A673 (cell line): ENCODE measurements around the gene PGP. TPM values are rescaled to one million over a fixed set of nuclear protein-coding genes. Genes with fewer than 3 reads are reported as not detected.

Experiments
- BruUV-seq: library from RNA; stranded (reverse); fragments of 400-500 nt; replicated peaks from 2 replicates; lab custom pipeline; 2021; lab: Mats Ljungman, UMichigan
- CTCF ChIA-PET: fragments of 300-600 bp; sonication (Branson Sonifier 250); formaldehyde crosslinking; loops from one replicate; lab custom pipeline; 2022; ENCODE audit warnings: antibody characterized with exemption; lab: Charles Lee
- POLR2A ChIA-PET: fragments of 300-600 bp; sonication (Branson Sonifier 250); formaldehyde crosslinking; loops from one replicate; lab custom pipeline; 2022; ENCODE audit warnings: antibody characterized with exemption; ENCODE audit not compliant: low non-redundant PET; lab: Charles Lee
- DNase-seq: peaks from one replicate; pipeline ENCODE4 v3.0.0-alpha.2; 2015; ENCODE audit warnings: low spot score
- H3K27ac ChIP-seq: fragments of 200-600 bp; sonication (generic); 2 replicates; pipeline ENCODE4 v1.5.1; 2016; ENCODE audit warnings: mixed run types, low read depth, mild to moderate bottlenecking, mixed read lengths, antibody characterized with exemption, low read length; ENCODE audit not compliant: poor library complexity, severe bottlenecking
- H3K27me3 ChIP-seq: fragments of 200-600 bp; sonication (generic); replicated peaks from 2 replicates; pipeline ENCODE4 v1.6.1; 2017; ENCODE audit warnings: mixed run types, low read depth, mild to moderate bottlenecking, mixed read lengths, antibody characterized with exemption, low read length; ENCODE audit not compliant: insufficient read depth, poor library complexity
- H3K36me3 ChIP-seq: fragments of 200-600 bp; sonication (generic); 2 replicates; pipeline ENCODE4 v1.6.1; 2016; ENCODE audit warnings: mixed run types, mild to moderate bottlenecking, mixed read lengths, antibody characterized with exemption, low read length; ENCODE audit not compliant: insufficient read depth, poor library complexity, severe bottlenecking
- H3K4me1 ChIP-seq: fragments of 200-600 bp; sonication (generic); 2 replicates; pipeline ENCODE4 v1.6.1; 2017; ENCODE audit warnings: mixed run types, mild to moderate bottlenecking, mixed read lengths, antibody characterized with exemption, low read length; ENCODE audit not compliant: insufficient read depth, poor library complexity, severe bottlenecking
- H3K4me3 ChIP-seq: fragments of 200-600 bp; sonication (generic); 2 replicates; pipeline ENCODE4 v1.5.1; 2016; ENCODE audit warnings: low read depth, mixed run types, mild to moderate bottlenecking, mixed read lengths, low read length; ENCODE audit not compliant: poor library complexity, severe bottlenecking
- H3K9me3 ChIP-seq: fragments of 200-600 bp; sonication (generic); 2 replicates; pipeline ENCODE4 v1.6.1; 2016; ENCODE audit warnings: mixed run types, low read depth, mild to moderate bottlenecking, mixed read lengths, antibody characterized with exemption, low read length; ENCODE audit not compliant: poor library complexity, severe bottlenecking
- CTCF ChIP-seq: fragments of 300-800, 200-600 bp; sonication (generic); conservative IDR thresholded peaks from 2 replicates; pipeline ENCODE4 v1.5.1; 2017; ENCODE audit warnings: low read depth, mild to moderate bottlenecking, antibody characterized with exemption, low read length, moderate library complexity, mixed read lengths
- EZH2 ChIP-seq: fragments of 200-600 bp; sonication (generic); IDR thresholded peaks from 2 replicates; pipeline ENCODE4 v1.6.1; 2017; ENCODE audit warnings: borderline replicate concordance, low read depth, mild to moderate bottlenecking, mixed read lengths, antibody characterized with exemption, low read length; ENCODE audit not compliant: poor library complexity, severe bottlenecking
- intact Hi-C: fragments of 100-400 bp; cut with micrococcal nuclease; formaldehyde crosslinking; loops from one replicate; pipeline ENCODE4 v1.10.0; 2022; ENCODE audit not compliant: unreplicated experiment
- total RNA-seq: library from RNA; stranded (reverse); gene quantifications from 2 replicates; pipeline ENCODE4 v1.2.3, GENCODE V29; 2021

PGP gene
- total RNA-seq, 1 experiment from 2014 or later, result 26.5 TPM

DNA sequence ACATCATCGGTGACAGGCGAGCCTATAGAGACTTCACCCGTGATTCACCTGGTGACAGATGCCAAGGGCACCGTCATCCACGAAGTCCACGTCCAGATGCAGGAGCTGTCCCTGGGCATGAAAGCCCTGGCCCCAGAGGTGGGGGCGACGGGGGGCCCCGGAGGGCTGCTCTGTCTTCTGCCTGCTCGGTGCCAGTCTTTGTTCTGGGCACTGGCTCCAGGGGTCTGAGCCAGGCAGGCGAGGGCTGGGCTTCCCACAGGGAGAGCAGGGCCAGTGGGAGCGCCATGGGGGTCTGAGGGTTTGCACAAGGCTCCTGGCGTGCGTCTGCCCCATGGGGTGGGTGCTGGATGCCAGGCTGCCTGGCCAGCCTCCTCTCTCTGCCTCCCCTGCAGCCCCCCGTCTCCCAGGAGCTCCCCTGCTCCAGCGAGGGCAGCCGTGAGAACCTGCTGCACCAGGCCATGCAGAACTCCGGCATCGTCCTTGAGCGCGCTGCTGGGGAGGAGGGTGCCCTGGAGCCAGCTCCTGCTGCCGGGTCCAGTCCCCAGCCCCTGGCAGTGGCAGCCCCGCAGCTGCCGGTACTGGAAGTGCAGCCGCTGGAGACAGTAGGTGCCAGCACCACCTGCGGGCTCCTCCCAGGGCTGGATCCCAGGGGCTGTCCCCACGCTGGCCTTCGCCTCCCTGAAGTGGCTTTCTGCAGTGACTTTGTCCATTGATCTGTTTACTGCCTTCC, 18.6 kb upstream of the PGP start:
- intact Hi-C loops, result no loop called here
- Histone ChIP-seq H3K36me3 (peaks cover 40% of the 10 kb centered on the region), H3K9me3 (no peaks in the 10 kb centered on the region), H3K27me3 (no peaks in the 10 kb centered on the region), H3K27ac (no peak overlapping the region), H3K4me3 (no peak overlapping the region), H3K4me1 (no peaks in the 10 kb centered on the region)
- no peak for DNase-seq
- ChIA-PET CTCF (no interaction called here), POLR2A (no interaction called here)
- no TSS peak for BruUV-seq
- TF ChIP-seq EZH2 (no peak), CTCF (no peak)

DNA sequence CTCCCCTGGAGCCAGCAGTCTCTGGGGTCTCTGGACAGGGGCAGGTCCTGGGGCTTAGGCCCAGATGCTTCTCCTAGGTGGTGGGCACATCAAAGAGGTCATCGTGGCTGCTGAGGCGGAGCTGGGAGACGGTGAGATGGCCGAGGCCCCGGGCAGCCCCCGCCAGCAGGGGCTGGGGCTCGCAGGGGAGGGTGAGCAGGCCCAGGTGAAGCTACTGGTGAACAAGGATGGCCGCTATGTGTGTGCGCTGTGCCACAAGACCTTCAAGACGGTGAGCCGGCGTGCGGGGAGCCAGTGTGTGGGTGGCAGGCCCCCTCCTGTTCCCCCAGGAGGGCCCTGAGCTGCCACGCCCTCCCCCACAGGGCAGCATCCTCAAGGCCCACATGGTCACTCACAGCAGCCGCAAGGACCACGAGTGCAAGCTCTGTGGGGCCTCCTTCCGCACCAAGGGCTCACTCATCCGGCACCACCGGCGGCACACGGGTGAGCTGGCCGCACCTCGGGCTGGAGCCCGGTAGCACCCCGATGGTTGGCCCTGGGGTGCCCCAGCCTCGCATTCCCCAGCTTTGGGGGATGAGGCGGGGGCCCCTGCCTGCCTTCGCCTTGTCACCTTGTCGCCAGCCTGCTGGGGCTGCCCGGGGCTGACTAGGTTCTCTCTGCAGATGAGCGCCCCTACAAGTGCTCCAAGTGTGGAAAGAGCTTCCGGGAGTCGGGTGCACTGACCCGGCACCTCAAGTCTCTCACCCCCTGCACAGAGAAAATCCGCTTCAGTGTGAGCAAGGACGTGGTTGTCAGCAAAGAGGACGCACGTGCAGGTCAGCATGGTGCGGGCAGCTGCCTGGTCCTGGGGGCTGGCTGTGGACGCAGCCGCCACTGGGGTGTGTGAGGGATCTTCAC, 17.7 kb upstream of the PGP start:
- POLR2A ChIA-PET, result no interaction called here
- CTCF ChIA-PET, result no interaction called here
- H3K4me1 ChIP-seq, result no peaks in the 10 kb centered on the region
- no peaks in the 10 kb centered on the region for H3K27me3 ChIP-seq
- H3K27ac ChIP-seq, result no peak overlapping the region
- no peak for DNase-seq
- TF ChIP-seq CTCF (no peak), EZH2 (no peak)
- peaks cover 44% of the 10 kb centered on the region for H3K36me3 ChIP-seq
- H3K9me3 ChIP-seq, result no peaks in the 10 kb centered on the region
- no peak overlapping the region for H3K4me3 ChIP-seq
- intact Hi-C loops, result no loop called here
- no TSS peak for BruUV-seq

DNA sequence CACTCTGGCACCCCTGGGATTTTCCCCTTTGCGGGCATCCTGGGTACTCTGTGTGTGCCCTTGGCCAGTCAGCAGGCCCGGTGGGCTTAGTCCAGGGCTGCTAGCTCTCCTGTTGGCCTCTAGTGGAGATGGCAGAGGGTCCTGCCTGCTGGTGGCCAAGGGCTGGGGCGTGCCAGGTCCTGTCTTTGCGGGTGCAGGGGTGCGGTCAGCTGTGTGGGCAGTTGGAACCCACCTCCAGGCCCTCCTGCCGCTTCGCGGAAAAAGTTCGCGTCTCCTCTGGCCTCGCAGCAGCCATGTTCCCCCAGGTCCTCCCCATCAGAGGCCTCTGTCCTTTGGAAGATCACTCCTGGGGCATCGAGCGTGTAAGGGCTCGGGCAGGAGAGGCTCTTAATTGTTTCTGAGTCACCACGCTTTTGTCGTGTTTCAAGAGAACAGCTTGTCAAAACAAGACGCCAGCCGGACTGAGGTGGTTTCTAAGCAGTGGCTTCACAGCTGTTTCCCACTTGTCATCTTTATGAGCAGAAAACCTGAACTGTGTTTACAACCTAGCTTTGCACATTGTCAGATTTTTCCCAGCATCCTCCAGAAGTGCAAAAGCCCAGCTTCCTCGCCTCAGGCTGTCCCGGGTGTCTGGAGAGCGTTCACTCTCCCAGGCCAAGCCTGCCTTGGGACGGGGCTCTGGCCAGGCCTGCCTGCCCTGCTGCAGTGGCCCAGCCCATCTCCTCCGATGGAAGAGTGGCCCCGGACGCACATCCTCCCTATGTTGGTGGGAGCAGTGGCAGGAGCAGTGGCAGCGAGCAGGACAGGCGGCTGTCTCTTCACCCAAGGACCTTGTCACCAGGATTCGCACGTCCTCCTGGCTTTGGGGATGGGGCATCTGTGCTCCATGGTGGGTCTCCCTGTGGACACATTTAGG, 16.6 kb upstream of the PGP start:
- CTCF ChIA-PET, result no interaction called here
- no peak for DNase-seq
- TF ChIP-seq CTCF (no peak), EZH2 (no peak)
- H3K4me1 ChIP-seq, result no peaks in the 10 kb centered on the region
- H3K27me3 ChIP-seq, result no peaks in the 10 kb centered on the region
- POLR2A ChIA-PET, result no interaction called here
- BruUV-seq, result no TSS peak
- no peaks in the 10 kb centered on the region for H3K9me3 ChIP-seq
- no peak overlapping the region for H3K27ac ChIP-seq
- no peak overlapping the region for H3K4me3 ChIP-seq
- H3K36me3 ChIP-seq, result peaks cover 44% of the 10 kb centered on the region
- intact Hi-C loops, result no loop called here
